Panc1 (cell line): ENCODE data around the gene SLC22A23. TPM values are rescaled to one million over a fixed set of nuclear protein-coding genes. Genes with fewer than 3 reads are reported as not detected.

Experiments
- ATAC-seq: fragments of 200-7000 bp; cut with Tn5 transposase; 2 replicates; pipeline ENCODE4 v1.9.1; 2020; ENCODE audit warnings: mild to moderate bottlenecking, moderate library complexity
- BruUV-seq: library from RNA; stranded (reverse); fragments of 400-500 nt; replicated peaks from 2 replicates; lab custom pipeline; 2021; lab: Mats Ljungman, UMichigan
- CTCF ChIA-PET: fragments of 300-600 bp; sonication (Branson Sonifier 250); formaldehyde crosslinking; loops from one replicate; lab custom pipeline; 2022; ENCODE audit warnings: antibody characterized with exemption; lab: Charles Lee
- POLR2A ChIA-PET: fragments of 300-600 bp; sonication (Branson Sonifier 250); formaldehyde crosslinking; loops from one replicate; lab custom pipeline; 2022; ENCODE audit warnings: antibody characterized with exemption; lab: Charles Lee
- DNase-seq: peaks from one replicate; pipeline ENCODE4 v3.0.0-alpha.2; 2010; ENCODE audit warnings: low read depth, low spot score
- H3K27ac ChIP-seq: 2 replicates; pipeline ENCODE4 v1.5.1; 2011; ENCODE audit warnings: mild to moderate bottlenecking, low read length, inconsistent platforms
- H3K27me3 ChIP-seq: fragments of 200-500 bp; sonication (Bioruptor generic); 2 replicates; pipeline ENCODE4 v1.6.0; 2014; ENCODE audit warnings: low read length, inconsistent platforms; ENCODE audit not compliant: control insufficient read depth, insufficient read depth
- H3K36me3 ChIP-seq: fragments of 200-500 bp; sonication (Bioruptor generic); 2 replicates; pipeline ENCODE4 v1.5.1; 2014; ENCODE audit warnings: inconsistent platforms, mild to moderate bottlenecking, low read length, moderate library complexity; ENCODE audit not compliant: control insufficient read depth, insufficient read depth
- H3K4me1 ChIP-seq: 2 replicates; pipeline ENCODE4 v1.5.1; 2011; ENCODE audit warnings: inconsistent platforms, mild to moderate bottlenecking, low read length, moderate library complexity; ENCODE audit not compliant: control insufficient read depth, insufficient read depth
- H3K4me3 ChIP-seq, 2 experiments: 2 replicates each; pipeline ENCODE4 v1.5.1; 2011 to 2012; ENCODE audit warnings: low read depth in 2 of 2, low read length in 2 of 2, mild to moderate bottlenecking in 2 of 2, inconsistent platforms in 1 of 2, moderate library complexity in 1 of 2
- H3K9me3 ChIP-seq: fragments of 200-500 bp; sonication (Bioruptor generic); 2 replicates; pipeline ENCODE4 v1.5.1; 2014; ENCODE audit warnings: low read depth, mild to moderate bottlenecking, inconsistent platforms, low read length, moderate library complexity; ENCODE audit not compliant: control insufficient read depth, insufficient read depth
- POLR2AphosphoS5 ChIP-seq: IDR thresholded peaks from 2 replicates; pipeline ENCODE4 v1.6.1; 2012; ENCODE audit warnings: mild to moderate bottlenecking, low read depth, low read length, moderate library complexity
- SIN3A ChIP-seq: IDR thresholded peaks from 2 replicates; pipeline ENCODE4 v1.6.1; 2012; ENCODE audit warnings: low read depth, mild to moderate bottlenecking, low read length, moderate library complexity, borderline replicate concordance; ENCODE audit not compliant: insufficient read depth
- TCF7L2 ChIP-seq: IDR thresholded peaks from 2 replicates; pipeline ENCODE4 v1.6.1; 2011; ENCODE audit warnings: mild to moderate bottlenecking, low read depth, low read length, inconsistent platforms
- in situ Hi-C: cut with HindIII; loops from 2 replicates; pipeline ENCODE4 v1.10.0; 2016; ENCODE audit warnings: low sequenced_read_pairs, low pct_unique_long_range_greater_than_20kb
- intact Hi-C: fragments of 100-400 bp; cut with micrococcal nuclease; formaldehyde crosslinking; loops from one replicate; pipeline ENCODE4 v1.10.0; 2022; ENCODE audit not compliant: unreplicated experiment
- total RNA-seq: library from RNA; stranded (reverse); gene quantifications from one replicate; pipeline ENCODE4 v1.2.1, GENCODE V29; 2021; ENCODE audit not compliant: unreplicated experiment
- TF ChIP-seq, protein P1 (sequence below), 2 experiments: IDR thresholded peaks; 2 replicates each; pipeline ENCODE4 v1.6.1; 2011 to 2012; ENCODE audit warnings: low read depth in 2 of 2, control low read depth in 1 of 2, low read length in 1 of 2, mild to moderate bottlenecking in 1 of 2, moderate library complexity in 1 of 2; ENCODE audit not compliant: insufficient read depth in 1 of 2
- TF ChIP-seq, protein P2 (sequence below): fragments of 450-650 bp; IDR thresholded peaks from 2 replicates; pipeline ENCODE4 v1.5.1; 2017; ENCODE audit warnings: mild to moderate bottlenecking

Gene SLC22A23
- total RNA-seq, 1 experiment from 2014 or later = 4.5 TPM

GRCh38 chr6:3417473-3417872 is 39.4 kb downstream of the SLC22A23 start:
- H3K27ac ChIP-seq = no peak overlapping the region
- no peak for DNase-seq
- ATAC-seq = no peak
- no peaks in the 10 kb centered on the region for H3K4me1 ChIP-seq
- intact Hi-C loops = no loop called here
- ChIA-PET CTCF (no interaction called here), POLR2A (no interaction called here)
- no peaks in the 10 kb centered on the region for H3K9me3 ChIP-seq
- in situ Hi-C loops = no loop called here
- H3K4me3 ChIP-seq = no peak overlapping the region
- H3K36me3 ChIP-seq = no peaks in the 10 kb centered on the region
- BruUV-seq = no TSS peak
- peaks cover 6% of the 10 kb centered on the region; the same call in 1 of the 2 replicates for H3K27me3 ChIP-seq
- TF ChIP-seq TCF7L2 = no peak
- no peak for TF ChIP-seq SIN3A
- TF ChIP-seq POLR2AphosphoS5 = no peak
- TF ChIP-seq, protein P1, sequence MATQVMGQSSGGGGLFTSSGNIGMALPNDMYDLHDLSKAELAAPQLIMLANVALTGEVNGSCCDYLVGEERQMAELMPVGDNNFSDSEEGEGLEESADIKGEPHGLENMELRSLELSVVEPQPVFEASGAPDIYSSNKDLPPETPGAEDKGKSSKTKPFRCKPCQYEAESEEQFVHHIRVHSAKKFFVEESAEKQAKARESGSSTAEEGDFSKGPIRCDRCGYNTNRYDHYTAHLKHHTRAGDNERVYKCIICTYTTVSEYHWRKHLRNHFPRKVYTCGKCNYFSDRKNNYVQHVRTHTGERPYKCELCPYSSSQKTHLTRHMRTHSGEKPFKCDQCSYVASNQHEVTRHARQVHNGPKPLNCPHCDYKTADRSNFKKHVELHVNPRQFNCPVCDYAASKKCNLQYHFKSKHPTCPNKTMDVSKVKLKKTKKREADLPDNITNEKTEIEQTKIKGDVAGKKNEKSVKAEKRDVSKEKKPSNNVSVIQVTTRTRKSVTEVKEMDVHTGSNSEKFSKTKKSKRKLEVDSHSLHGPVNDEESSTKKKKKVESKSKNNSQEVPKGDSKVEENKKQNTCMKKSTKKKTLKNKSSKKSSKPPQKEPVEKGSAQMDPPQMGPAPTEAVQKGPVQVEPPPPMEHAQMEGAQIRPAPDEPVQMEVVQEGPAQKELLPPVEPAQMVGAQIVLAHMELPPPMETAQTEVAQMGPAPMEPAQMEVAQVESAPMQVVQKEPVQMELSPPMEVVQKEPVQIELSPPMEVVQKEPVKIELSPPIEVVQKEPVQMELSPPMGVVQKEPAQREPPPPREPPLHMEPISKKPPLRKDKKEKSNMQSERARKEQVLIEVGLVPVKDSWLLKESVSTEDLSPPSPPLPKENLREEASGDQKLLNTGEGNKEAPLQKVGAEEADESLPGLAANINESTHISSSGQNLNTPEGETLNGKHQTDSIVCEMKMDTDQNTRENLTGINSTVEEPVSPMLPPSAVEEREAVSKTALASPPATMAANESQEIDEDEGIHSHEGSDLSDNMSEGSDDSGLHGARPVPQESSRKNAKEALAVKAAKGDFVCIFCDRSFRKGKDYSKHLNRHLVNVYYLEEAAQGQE (IDR thresholded peaks at IDR 0.05; ENCODE audit: insufficient read depth in 1 of 2, low read depth in 2 of 2, low read length in 1 of 2) = no peak
- TF ChIP-seq, protein P2, sequence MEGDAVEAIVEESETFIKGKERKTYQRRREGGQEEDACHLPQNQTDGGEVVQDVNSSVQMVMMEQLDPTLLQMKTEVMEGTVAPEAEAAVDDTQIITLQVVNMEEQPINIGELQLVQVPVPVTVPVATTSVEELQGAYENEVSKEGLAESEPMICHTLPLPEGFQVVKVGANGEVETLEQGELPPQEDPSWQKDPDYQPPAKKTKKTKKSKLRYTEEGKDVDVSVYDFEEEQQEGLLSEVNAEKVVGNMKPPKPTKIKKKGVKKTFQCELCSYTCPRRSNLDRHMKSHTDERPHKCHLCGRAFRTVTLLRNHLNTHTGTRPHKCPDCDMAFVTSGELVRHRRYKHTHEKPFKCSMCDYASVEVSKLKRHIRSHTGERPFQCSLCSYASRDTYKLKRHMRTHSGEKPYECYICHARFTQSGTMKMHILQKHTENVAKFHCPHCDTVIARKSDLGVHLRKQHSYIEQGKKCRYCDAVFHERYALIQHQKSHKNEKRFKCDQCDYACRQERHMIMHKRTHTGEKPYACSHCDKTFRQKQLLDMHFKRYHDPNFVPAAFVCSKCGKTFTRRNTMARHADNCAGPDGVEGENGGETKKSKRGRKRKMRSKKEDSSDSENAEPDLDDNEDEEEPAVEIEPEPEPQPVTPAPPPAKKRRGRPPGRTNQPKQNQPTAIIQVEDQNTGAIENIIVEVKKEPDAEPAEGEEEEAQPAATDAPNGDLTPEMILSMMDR = no peak

- CTCF ChIA-PET = interaction anchor here (0.6 kb wide), 1 partner anchor 1611 kb away, joined by 4 read pairs; no protein-coding TSS in a partner anchor
- TF ChIP-seq, protein P1 (IDR thresholded peaks at IDR 0.05; ENCODE audit: insufficient read depth in 1 of 2, low read depth in 2 of 2, low read length in 1 of 2) = no peak
- TF ChIP-seq TCF7L2 (no peak), POLR2AphosphoS5 (no peak), SIN3A (no peak)
- TF ChIP-seq, protein P2 = no peak
- H3K27ac ChIP-seq = no peak overlapping the region
- ATAC-seq = no peak
- H3K4me3 ChIP-seq = no peak overlapping the region
- in situ Hi-C loops = no loop called here
- no peak for DNase-seq
- no peaks in the 10 kb centered on the region for H3K36me3 ChIP-seq
- intact Hi-C loops = no loop called here
- peaks cover 6% of the 10 kb centered on the region; the same call in 1 of the 2 replicates for H3K27me3 ChIP-seq
- H3K4me1 ChIP-seq = no peaks in the 10 kb centered on the region
- H3K9me3 ChIP-seq = no peaks in the 10 kb centered on the region
- no TSS peak for BruUV-seq
- POLR2A ChIA-PET = no interaction called here
These were observed 41.4 kb downstream of the SLC22A23 start for GRCh38 chr6:3415490-3415889.
